Natural killer cell treated with Interleukin-12 subunit alpha and Interleukin-12 subunit beta and Interleukin-15 and Interleukin-18, amount 100 ng/mL, for 72 hours (primary cell): Measurements from ENCODE around the gene PRDM11. TPM values are rescaled to one million over a fixed set of nuclear protein-coding genes. Genes with fewer than 3 reads are reported as not detected.
A peak's percentile ranks its signal among the peaks of the same experiment; 100 is the strongest.
"Not testable (repeated sequence)": the region's sequence is repeated elsewhere in the genome, so short reads cannot be mapped to it uniquely, and the experiment has no call there.

Source experiments
- ATAC-seq, 2 donors: fragments of 150-1000 bp; cut with Tn5 transposase in 1 of 2; sonication (Bioruptor Pico), chemical (Tn5 transposase) in 1 of 2; 2 replicates each; pipeline ENCODE4 v1.10.0; 2021
- DNase-seq: peaks from one replicate; pipeline ENCODE4 v3.0.0; 2022; ENCODE audit warnings: low spot score
- H3K27ac Mint-ChIP-seq, 2 donors: 1 replicate in 1 of 2; 2 replicates in 1 of 2; pipeline ENCODE4 v1.8.0; 2022; ENCODE audit warnings: mixed read lengths in 2 of 2, mild to moderate bottlenecking in 1 of 2, moderate library complexity in 1 of 2
- H3K27me3 Mint-ChIP-seq, 2 donors: 1 replicate in 1 of 2; 2 replicates in 1 of 2; pipeline ENCODE4 v1.8.0; 2022; ENCODE audit warnings: mixed read lengths in 2 of 2
- H3K36me3 Mint-ChIP-seq: one replicate; pipeline ENCODE4 v1.8.0; 2022; ENCODE audit warnings: mixed read lengths
- H3K4me1 Mint-ChIP-seq, 2 donors: 1 replicate in 1 of 2; 2 replicates in 1 of 2; pipeline ENCODE4 v1.8.0; 2022; ENCODE audit warnings: low read depth in 2 of 2, mixed read lengths in 2 of 2, mild to moderate bottlenecking in 1 of 2
- H3K4me3 Mint-ChIP-seq: one replicate; pipeline ENCODE4 v1.8.0; 2022; ENCODE audit warnings: mixed read lengths
- H3K9me3 Mint-ChIP-seq: 2 replicates; pipeline ENCODE4 v1.8.0; 2022; ENCODE audit warnings: mixed read lengths
- total RNA-seq, 2 donors: library from RNA; stranded (reverse); gene quantifications; one replicate each; pipeline ENCODE4 v1.2.3, GENCODE V29; 2022

The PRDM11 gene
- total RNA-seq, 2 donors from 2014 or later: 3.5 to 6.6 TPM

- no peak overlapping the region for H3K27ac Mint-ChIP-seq
- no peaks in the 10 kb centered on the region for H3K9me3 Mint-ChIP-seq
- H3K27me3 Mint-ChIP-seq: peaks cover 21 to 40% of the 10 kb centered on the region in 2 donors
- no peak overlapping the region for H3K4me3 Mint-ChIP-seq
- ATAC-seq (no peak), DNase-seq (no peak)
- peaks cover 0 to under 1% of the 10 kb centered on the region in 2 donors for H3K4me1 Mint-ChIP-seq
- no peaks in the 10 kb centered on the region for H3K36me3 Mint-ChIP-seq
Measured at GRCh38 chr11:45108070-45109064, 38.1 kb upstream of the PRDM11 start.

GRCh38 chr11:45109400-45109799 lies 37.0 kb upstream of the PRDM11 start:
- ATAC-seq (no peak), DNase-seq (no peak)
- Mint-ChIP-seq H3K27ac (no peak overlapping the region), H3K27me3 (peaks cover 28 to 51% of the 10 kb centered on the region in 2 donors), H3K4me1 (no peaks in the 10 kb centered on the region), H3K9me3 (no peaks in the 10 kb centered on the region), H3K36me3 (peaks cover 3% of the 10 kb centered on the region), H3K4me3 (no peak overlapping the region)

- H3K4me3 Mint-ChIP-seq: no peak overlapping the region
- peaks cover 7% of the 10 kb centered on the region for H3K36me3 Mint-ChIP-seq
- H3K27me3 Mint-ChIP-seq: peaks cover 29 to 62% of the 10 kb centered on the region in 2 donors
- DNase-seq: peak; percentile 75
- no peaks in the 10 kb centered on the region for H3K4me1 Mint-ChIP-seq
- peak; percentile 59 to 68 for ATAC-seq
- no peak overlapping the region for H3K27ac Mint-ChIP-seq
- H3K9me3 Mint-ChIP-seq: no peaks in the 10 kb centered on the region
Measured at GRCh38 chr11:45110562-45110961, 35.9 kb upstream of the PRDM11 start.

- DNase-seq: no peak
- Mint-ChIP-seq H3K27ac (no peak overlapping the region), H3K36me3 (peaks cover 7% of the 10 kb centered on the region), H3K4me3 (no peak overlapping the region), H3K9me3 (no peaks in the 10 kb centered on the region), H3K27me3 (peaks cover 41 to 83% of the 10 kb centered on the region in 2 donors), H3K4me1 (no peaks in the 10 kb centered on the region)
- ATAC-seq: no peak
Measured at GRCh38 chr11:45113807-45114206, 32.6 kb upstream of the PRDM11 start.

GRCh38 chr11:45127836-45128235 lies 18.6 kb upstream of the PRDM11 start:
- ATAC-seq, H3K4me3 Mint-ChIP-seq, H3K27ac Mint-ChIP-seq, H3K36me3 Mint-ChIP-seq, H3K9me3 Mint-ChIP-seq, DNase-seq, H3K4me1 Mint-ChIP-seq: not testable (repeated sequence)
- peaks cover 21 to 41% of the 10 kb centered on the region in 2 donors for H3K27me3 Mint-ChIP-seq

- no peak for ATAC-seq
- H3K4me3 Mint-ChIP-seq: no peak overlapping the region
- H3K9me3 Mint-ChIP-seq: no peaks in the 10 kb centered on the region
- H3K4me1 Mint-ChIP-seq: no peaks in the 10 kb centered on the region
- no peaks in the 10 kb centered on the region for H3K36me3 Mint-ChIP-seq
- H3K27me3 Mint-ChIP-seq: peaks cover 39 to 42% of the 10 kb centered on the region in 2 donors
- no peak overlapping the region for H3K27ac Mint-ChIP-seq
- no peak for DNase-seq
Measured at GRCh38 chr11:45133878-45134277, 12.6 kb upstream of the PRDM11 start.

GRCh38 chr11:45141171-45141570 lies 5.3 kb upstream of the PRDM11 start:
- peaks cover 8 to 25% of the 10 kb centered on the region in 2 donors for H3K4me1 Mint-ChIP-seq
- peak overlapping the region; percentile 12 for H3K4me3 Mint-ChIP-seq
- no peaks in the 10 kb centered on the region for H3K36me3 Mint-ChIP-seq
- H3K27me3 Mint-ChIP-seq: peaks cover 20 to 34% of the 10 kb centered on the region in 2 donors
- no peaks in the 10 kb centered on the region for H3K9me3 Mint-ChIP-seq
- DNase-seq (no peak), ATAC-seq (peak; percentile 85 to 93)
- H3K27ac Mint-ChIP-seq: peak overlapping the region in 1 of 2 donors; percentile 22

GRCh38 chr11:45141631-45142030 lies 4.8 kb upstream of the PRDM11 start:
- Mint-ChIP-seq H3K27ac (peak overlapping the region in 1 of 2 donors; percentile 22), H3K4me3 (peak overlapping the region; percentile 12), H3K9me3 (no peaks in the 10 kb centered on the region), H3K27me3 (peaks cover 20 to 34% of the 10 kb centered on the region in 2 donors), H3K36me3 (no peaks in the 10 kb centered on the region), H3K4me1 (peaks cover 8 to 25% of the 10 kb centered on the region in 2 donors)
- no peak for DNase-seq
- ATAC-seq: peak; percentile 3 to 21

GRCh38 chr11:45142241-45143055 lies 4.0 kb upstream of the PRDM11 start:
- DNase-seq: no peak
- H3K36me3 Mint-ChIP-seq: no peaks in the 10 kb centered on the region

GRCh38 chr11:45143494-45143893 lies 2.9 kb upstream of the PRDM11 start:
- H3K4me1 Mint-ChIP-seq: peaks cover 12 to 25% of the 10 kb centered on the region in 2 donors
- H3K36me3 Mint-ChIP-seq: no peaks in the 10 kb centered on the region
- peaks cover 20 to 26% of the 10 kb centered on the region in 2 donors for H3K27me3 Mint-ChIP-seq
- H3K4me3 Mint-ChIP-seq: no peak overlapping the region
- no peak for ATAC-seq
- H3K27ac Mint-ChIP-seq: no peak overlapping the region
- no peaks in the 10 kb centered on the region for H3K9me3 Mint-ChIP-seq
- no peak for DNase-seq

More at GRCh38 chr11:45142241-45143055, 4.0 kb upstream of the PRDM11 start:
- Mint-ChIP-seq H3K27me3 (peaks cover 20 to 34% of the 10 kb centered on the region in 2 donors), H3K4me1 (peaks cover 8 to 25% of the 10 kb centered on the region in 2 donors), H3K9me3 (no peaks in the 10 kb centered on the region), H3K27ac (no peak overlapping the region), H3K4me3 (no peak overlapping the region)
- no peak for ATAC-seq

- no peak overlapping the region for H3K27ac Mint-ChIP-seq
- H3K4me1 Mint-ChIP-seq: peaks cover 21 to 33% of the 10 kb centered on the region in 2 donors
- H3K4me3 Mint-ChIP-seq: peak overlapping the region; percentile 24
- H3K27me3 Mint-ChIP-seq: peaks cover 13 to 22% of the 10 kb centered on the region in 2 donors
- no peaks in the 10 kb centered on the region for H3K9me3 Mint-ChIP-seq
- no peak for DNase-seq
- H3K36me3 Mint-ChIP-seq: no peaks in the 10 kb centered on the region
- ATAC-seq: no peak
Measured at GRCh38 chr11:45144126-45145082, 2.0 kb upstream of the PRDM11 start.

- H3K27ac Mint-ChIP-seq: peak overlapping the region in 1 of 2 donors; percentile 94
- H3K36me3 Mint-ChIP-seq: no peaks in the 10 kb centered on the region
- H3K4me3 Mint-ChIP-seq: peak overlapping the region; percentile 24
- no peaks in the 10 kb centered on the region for H3K9me3 Mint-ChIP-seq
- H3K27me3 Mint-ChIP-seq: peaks cover 13 to 18% of the 10 kb centered on the region in 2 donors
- ATAC-seq (no peak), DNase-seq (no peak)
- H3K4me1 Mint-ChIP-seq: peaks cover 22 to 35% of the 10 kb centered on the region in 2 donors
Measured at GRCh38 chr11:45145083-45145378, 1.4 kb upstream of the PRDM11 start.
